ENCODE data around the gene TNFRSF1A. TPM values are rescaled to one million over a fixed set of nuclear protein-coding genes. Genes with fewer than 3 reads are reported as not detected.
A peak's percentile ranks its signal among the peaks of the same experiment; 100 is the strongest.
"Not testable (repeated sequence)": the region's sequence is repeated elsewhere in the genome, so short reads cannot be mapped to it uniquely, and the experiment has no call there.

Gene TNFRSF1A
- total RNA-seq, 1 donor from 2014 or later: 44.0 TPM

- ATAC-seq (no peak), DNase-seq (no peak)
- intact Hi-C loops (cut with micrococcal nuclease): no loop called here
Observed at GRCh38 chr12:6292606-6293005, 49.3 kb downstream of the TNFRSF1A start.

GRCh38 chr12:6289906-6290305, 52.0 kb downstream of the TNFRSF1A start:
- intact Hi-C loops (cut with micrococcal nuclease): not testable (repeated sequence)

GRCh38 chr12:6289081-6289480, 52.8 kb downstream of the TNFRSF1A start:
- ATAC-seq; intact Hi-C loops (cut with micrococcal nuclease); DNase-seq: not testable (repeated sequence)

More at GRCh38 chr12:6289906-6290305, 52.0 kb downstream of the TNFRSF1A start:
- not testable (repeated sequence) for ATAC-seq, DNase-seq

GRCh38 chr12:6288235-6288634, 53.6 kb downstream of the TNFRSF1A start:
- intact Hi-C loops (cut with micrococcal nuclease): no loop called here

GRCh38 chr12:6285532-6286306, 56.2 kb downstream of the TNFRSF1A start:
- intact Hi-C loops (cut with micrococcal nuclease): loop anchor here (2.0 kb wide), 1 partner anchor 91 kb away; no protein-coding TSS in a partner anchor
- DNase-seq (no peak), ATAC-seq (no peak)

More at GRCh38 chr12:6288235-6288634, 53.6 kb downstream of the TNFRSF1A start:
- DNase-seq (no peak), ATAC-seq (no peak)

GRCh38 chr12:6285063-6285477, 56.8 kb downstream of the TNFRSF1A start:
- DNase-seq (peak; percentile 55), ATAC-seq (peak; percentile 89)
- intact Hi-C loops (cut with micrococcal nuclease): loop anchor here (2.0 kb wide), 1 partner anchor 90 kb away; no protein-coding TSS in a partner anchor

- DNase-seq (no peak), ATAC-seq (no peak)
- intact Hi-C loops (cut with micrococcal nuclease): loop anchor here (2.0 to 5.0 kb wide), 2 partner anchors 89 to 217 kb away; no protein-coding TSS in a partner anchor
Observed at GRCh38 chr12:6284273-6284672, 57.6 kb downstream of the TNFRSF1A start.

- no peak for ATAC-seq
Observed at GRCh38 chr12:6282453-6282840, 59.4 kb downstream of the TNFRSF1A start.

GRCh38 chr12:6281081-6281809, 60.6 kb downstream of the TNFRSF1A start:
- intact Hi-C loops (cut with micrococcal nuclease): loop anchor here (5.0 kb wide), 1 partner anchor 214 kb away; no protein-coding TSS in a partner anchor
- DNase-seq (no peak), ATAC-seq (no peak)

More at GRCh38 chr12:6282453-6282840, 59.4 kb downstream of the TNFRSF1A start:
- intact Hi-C loops (cut with micrococcal nuclease): loop anchor here (5.0 kb wide), 1 partner anchor 215 kb away; no protein-coding TSS in a partner anchor
- DNase-seq: no peak

- intact Hi-C loops (cut with micrococcal nuclease): loop anchor here (5.0 kb wide), 1 partner anchor 213 kb away; no protein-coding TSS in a partner anchor
- ATAC-seq: no peak
- no peak for DNase-seq
Observed at GRCh38 chr12:6280672-6281071, 61.2 kb downstream of the TNFRSF1A start.

GRCh38 chr12:6280053-6280469, 61.8 kb downstream of the TNFRSF1A start:
- DNase-seq: no peak
- intact Hi-C loops (cut with micrococcal nuclease): loop anchor here (5.0 kb wide), 1 partner anchor 213 kb away; no protein-coding TSS in a partner anchor

GRCh38 chr12:6279631-6280030, 62.2 kb downstream of the TNFRSF1A start:
- ATAC-seq (no peak), DNase-seq (no peak)
- intact Hi-C loops (cut with micrococcal nuclease): loop anchor here (5.0 kb wide), 1 partner anchor 212 kb away; no protein-coding TSS in a partner anchor

More at GRCh38 chr12:6280053-6280469, 61.8 kb downstream of the TNFRSF1A start:
- peak; percentile 3 for ATAC-seq

- ATAC-seq (no peak), DNase-seq (no peak)
- intact Hi-C loops (cut with micrococcal nuclease): no loop called here
Observed at GRCh38 chr12:6279256-6279628, 62.6 kb downstream of the TNFRSF1A start.

Other genes starting within 250 kb of the TNFRSF1A start
- 275 TPM for gene VWF, start 217.4 kb downstream of the TNFRSF1A start, total RNA-seq
- 39.2 TPM for gene CD9, start 141.7 kb downstream of the TNFRSF1A start, total RNA-seq
- gene PLEKHG6, start 31.4 kb downstream of the TNFRSF1A start, total RNA-seq: 0.47 TPM
- 1.7 TPM for gene SCNN1A, start 33.5 kb upstream of the TNFRSF1A start, total RNA-seq
- 32.9 TPM for gene LTBR, start 42.1 kb upstream of the TNFRSF1A start, total RNA-seq
- 0.20 TPM for gene CD27, start 102.9 kb upstream of the TNFRSF1A start, total RNA-seq
- 13.1 TPM for gene TAPBPL, start 110.0 kb upstream of the TNFRSF1A start, total RNA-seq
- gene VAMP1, start 128.6 kb upstream of the TNFRSF1A start, total RNA-seq: 3.6 TPM
- 275 TPM for gene MRPL51, start 151.2 kb upstream of the TNFRSF1A start, total RNA-seq
- gene NCAPD2, start 152.0 kb upstream of the TNFRSF1A start, total RNA-seq: 13.1 TPM
- 4,526 TPM for gene GAPDH, start 192.4 kb upstream of the TNFRSF1A start, total RNA-seq
- gene IFFO1, start 214.0 kb upstream of the TNFRSF1A start, total RNA-seq: 14.9 TPM
- 16.1 TPM for gene NOP2, start 226.2 kb upstream of the TNFRSF1A start, total RNA-seq

Data from left ventricle myocardium superior (tissue), 1 donor.